CMK (cell line): ENCODE data around the gene NFS1.
"Not testable (repeated sequence)": the region's sequence is repeated elsewhere in the genome, so short reads cannot be mapped to it uniquely, and the experiment has no call there.

ENCODE experiments used
- DNase-seq: peaks from one replicate; pipeline ENCODE4 v3.0.0-alpha.2; 2010; ENCODE audit warnings: low read depth

NFS1 gene

GRCh38 chr20:35729836-35730582, 30.9 kb upstream of the NFS1 start:
- no peak for DNase-seq

DNA sequence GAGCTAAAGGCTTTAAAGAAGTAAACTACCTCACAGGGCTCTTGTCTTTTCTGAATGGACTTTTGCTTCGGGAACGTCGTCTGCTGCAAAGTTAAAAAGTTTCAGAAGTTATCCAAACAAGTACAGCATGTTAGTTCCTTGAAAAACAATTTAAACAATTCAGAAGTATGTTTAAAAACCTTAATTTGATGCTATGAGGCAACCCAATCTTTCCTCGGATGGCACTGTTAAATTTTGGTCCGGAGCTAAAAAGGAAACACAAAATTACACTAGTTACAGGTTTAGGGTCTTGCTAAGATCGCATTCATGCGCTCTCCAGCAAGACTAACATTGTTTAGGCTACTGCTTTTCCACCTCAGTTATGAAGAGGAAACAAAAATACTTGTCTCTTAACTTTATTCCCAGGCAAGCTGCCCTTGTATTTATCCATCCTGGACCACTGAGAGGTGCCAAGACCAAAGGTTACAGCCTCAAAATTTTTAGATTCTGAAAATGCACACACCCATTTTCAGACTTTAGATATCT, 30.2 kb upstream of the NFS1 start:
- DNase-seq: no peak

- DNase-seq: no peak
Measured at GRCh38 chr20:35726842-35727711, 27.9 kb upstream of the NFS1 start.

DNA sequence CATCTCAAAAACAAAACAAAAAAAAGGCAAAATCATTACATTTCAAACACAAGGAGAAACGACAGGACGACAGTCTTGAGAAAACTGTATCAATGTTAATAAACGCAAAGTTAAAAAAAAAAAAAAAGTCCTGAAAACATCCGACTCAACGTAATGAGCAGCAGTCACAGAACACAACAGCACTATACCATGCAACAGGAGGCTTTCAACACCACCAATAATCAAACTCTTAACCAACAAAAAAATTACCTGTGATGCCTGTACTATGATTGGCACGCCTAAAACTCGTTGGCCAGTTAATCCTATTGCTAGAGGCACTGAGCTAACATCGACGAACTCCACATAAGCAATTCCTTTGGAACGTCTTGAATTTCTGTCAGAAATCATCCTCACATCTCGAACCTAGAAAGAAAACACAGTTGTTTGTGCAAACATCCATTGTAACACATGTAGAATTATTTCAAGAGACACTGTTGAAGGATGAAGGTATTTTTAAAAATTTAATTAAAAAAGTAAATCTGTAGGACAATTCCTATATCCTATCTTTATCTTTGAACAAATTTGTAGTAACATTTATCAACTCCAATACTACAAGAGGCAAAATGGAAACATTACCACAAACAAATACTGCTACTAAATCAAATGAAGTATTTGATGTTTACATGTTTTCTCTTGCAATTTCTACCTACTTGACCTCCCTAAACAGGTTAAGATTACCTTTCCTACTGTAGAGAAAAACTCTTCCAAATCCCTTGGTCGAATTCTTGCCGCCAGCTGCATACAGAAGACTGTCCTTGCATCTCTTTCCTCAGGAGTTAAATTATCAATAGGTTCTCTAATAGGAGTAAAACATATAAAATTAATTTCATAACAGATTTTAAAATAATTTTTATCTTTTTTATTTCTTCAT, 25.4 kb upstream of the NFS1 start:
- no peak for DNase-seq

GRCh38 chr20:35723652-35724320, 24.6 kb upstream of the NFS1 start:
- DNase-seq: not testable (repeated sequence)

- not testable (repeated sequence) for DNase-seq
Measured at GRCh38 chr20:35723275-35723639, 24.1 kb upstream of the NFS1 start.

GRCh38 chr20:35721621-35722020, 22.5 kb upstream of the NFS1 start:
- no peak for DNase-seq

- no peak for DNase-seq
Measured at GRCh38 chr20:35721219-35721618, 22.1 kb upstream of the NFS1 start.

DNA sequence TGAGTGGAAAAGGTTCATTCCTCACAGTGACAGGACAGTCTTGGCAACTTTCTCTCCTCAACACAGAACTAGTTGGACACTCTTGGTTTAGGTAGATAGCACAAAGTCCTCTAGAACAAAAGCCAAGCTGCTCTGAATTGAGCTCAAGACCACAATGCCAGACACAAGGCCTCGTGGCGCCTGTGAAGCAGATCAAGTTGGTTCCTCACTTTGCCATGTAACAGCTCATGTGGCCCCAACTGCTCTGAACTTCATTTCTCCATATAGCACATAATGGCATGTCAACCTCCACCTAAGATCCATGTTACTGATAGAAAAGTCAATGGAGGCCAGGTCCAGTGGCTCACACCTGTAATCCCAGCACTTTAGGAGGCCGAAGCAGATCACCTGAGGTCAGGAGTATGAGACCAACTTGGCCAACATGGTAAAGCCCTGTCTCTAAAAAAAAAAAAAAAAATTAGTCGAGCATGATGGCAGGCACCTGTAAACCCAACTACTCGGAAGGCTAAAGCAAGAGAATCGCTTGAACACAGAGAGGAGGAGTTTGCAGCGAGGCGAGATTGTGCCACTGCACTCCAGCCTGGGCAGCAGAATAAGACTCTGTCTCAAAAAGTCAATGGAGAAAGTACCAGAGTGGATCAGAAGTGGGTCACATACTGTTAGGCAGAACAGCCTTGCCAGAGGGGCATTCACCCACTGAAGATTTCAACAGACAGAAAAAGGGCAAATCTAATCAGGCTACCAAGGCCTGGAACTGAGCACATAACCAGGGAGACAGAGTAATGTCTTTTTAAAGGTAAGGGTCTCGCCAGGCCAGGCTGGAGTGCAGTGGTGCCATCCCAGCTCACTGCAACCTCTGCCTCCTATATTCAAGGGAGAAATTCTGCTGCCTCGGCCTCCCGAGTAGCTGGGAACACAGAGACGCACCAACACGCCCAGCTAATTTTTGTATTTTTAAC, 21.3 kb upstream of the NFS1 start:
- no peak for DNase-seq

DNA sequence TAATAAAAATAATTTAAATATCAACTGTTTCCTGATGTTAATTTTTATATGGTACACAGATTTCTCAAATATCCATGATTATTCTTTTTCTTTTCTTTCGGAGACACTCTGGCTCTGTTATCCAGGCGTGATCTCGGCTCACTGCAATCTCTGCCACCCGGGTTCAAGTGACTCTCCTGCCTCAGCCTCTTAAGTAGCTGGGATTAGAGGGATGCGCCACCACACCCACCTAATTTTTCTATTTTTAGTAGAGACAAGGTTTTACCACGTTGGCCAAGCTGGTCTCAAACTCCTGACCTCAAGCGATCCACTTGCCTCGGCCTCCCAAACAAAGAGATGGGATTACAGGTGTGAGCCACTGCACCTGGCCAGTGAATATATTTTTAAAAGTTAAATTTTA, 20.6 kb upstream of the NFS1 start:
- DNase-seq: no peak

DNA sequence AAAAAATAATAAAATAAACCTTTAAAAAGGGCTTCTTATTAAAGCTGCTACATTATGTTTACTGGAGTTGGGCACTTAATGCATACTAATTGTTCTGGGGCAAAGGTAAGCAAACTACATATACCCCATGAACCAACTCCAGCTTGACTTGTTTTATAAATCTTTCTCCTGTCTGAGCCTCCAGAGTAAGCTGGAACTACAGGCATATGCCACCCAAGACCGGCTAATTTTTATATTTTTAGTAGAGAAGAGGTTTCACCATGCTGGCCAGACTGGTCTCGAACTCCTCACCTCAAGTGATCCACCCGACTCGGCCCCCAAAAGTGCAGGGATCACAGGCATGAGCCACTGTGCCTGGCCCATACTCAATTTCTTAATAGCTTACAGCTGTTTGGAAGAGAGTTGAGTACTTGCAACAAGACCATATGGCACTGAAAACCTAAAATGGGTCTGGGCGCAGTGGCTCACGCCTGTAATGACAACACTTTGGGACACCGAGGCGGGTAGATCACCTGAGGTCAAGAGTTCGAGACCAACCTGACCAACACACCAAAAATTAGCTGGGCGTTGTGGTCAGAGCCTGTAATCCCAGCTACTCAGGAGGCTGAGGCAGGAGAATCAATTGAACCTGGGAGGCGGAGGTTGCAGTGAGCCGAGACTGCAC, 20.0 kb upstream of the NFS1 start:
- no peak for DNase-seq

DNA sequence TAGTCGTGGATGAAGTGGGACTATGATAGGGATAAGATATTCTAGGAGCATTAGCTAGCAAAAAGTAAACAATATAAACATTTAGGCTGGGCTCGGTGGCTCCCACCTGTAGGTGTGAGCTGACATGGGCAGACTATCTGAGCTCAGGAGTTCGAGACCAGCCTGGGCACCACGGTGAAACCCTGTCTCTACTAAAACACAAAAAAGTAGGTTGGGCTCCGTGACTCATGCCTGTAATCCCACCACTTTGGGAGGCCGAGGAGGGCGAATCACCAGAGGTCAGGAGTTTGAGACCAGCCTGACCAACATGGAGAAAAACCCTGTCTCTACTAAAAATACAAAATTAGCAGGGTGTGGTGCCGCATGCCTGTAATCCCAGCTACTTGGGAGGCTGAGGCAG, 19.2 kb upstream of the NFS1 start:
- DNase-seq: not testable (repeated sequence)

DNA sequence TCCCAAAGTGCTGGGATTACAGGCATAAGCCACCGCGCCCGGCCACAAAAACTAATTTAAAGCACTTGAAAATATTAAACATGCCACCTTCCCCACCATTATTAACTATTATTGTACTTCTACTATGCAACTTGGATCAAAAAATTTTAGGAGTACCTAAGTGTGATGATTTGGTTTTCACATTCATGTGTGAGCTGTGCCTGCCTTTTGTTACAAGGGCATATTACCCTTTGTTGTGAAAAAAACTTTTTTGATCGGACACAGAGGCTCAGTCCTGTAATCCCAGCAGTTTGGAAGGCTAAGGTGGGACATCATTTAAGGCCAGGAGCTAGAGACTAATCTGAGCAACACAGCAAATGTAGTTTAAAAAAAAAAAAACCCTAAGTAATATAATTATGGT, 17.2 kb upstream of the NFS1 start:
- no peak for DNase-seq

DNA sequence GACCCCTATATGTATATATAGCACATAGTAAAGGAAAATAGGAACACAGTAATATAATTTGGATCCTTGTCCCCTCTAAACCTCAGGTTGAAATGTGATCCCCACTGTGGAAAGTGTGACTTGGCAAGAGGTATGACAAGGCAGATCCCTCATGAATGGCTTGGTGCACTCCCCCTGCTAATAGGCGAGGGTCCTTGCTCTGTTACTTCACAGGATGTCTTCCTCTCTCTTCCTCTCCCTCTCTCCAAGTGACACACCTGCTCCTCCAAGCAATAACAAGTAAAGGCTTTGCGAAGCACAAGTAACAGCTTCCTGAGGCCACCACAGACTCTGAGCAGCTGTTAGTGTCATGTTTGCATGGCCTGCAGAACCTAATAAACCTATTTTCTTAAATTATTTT, 16.5 kb upstream of the NFS1 start:
- DNase-seq: no peak

DNA sequence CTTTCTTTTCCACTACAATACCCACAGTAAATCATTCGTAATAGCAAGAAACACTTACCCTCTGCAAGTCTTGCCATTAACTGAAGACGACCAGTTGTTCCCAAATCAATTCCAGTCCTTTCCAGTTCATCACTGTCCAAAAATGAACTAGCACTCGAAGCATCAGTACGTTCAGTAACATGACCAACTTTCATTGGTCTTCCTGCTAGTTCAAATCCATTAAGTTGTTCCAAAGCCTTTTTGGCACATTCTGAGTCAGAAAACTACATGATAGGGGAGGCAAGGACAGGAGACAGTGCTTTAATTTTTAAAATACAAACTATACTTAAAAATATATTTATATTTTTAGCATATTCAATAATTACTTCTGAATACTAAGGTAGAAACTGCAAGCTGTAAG, 15.0 kb upstream of the NFS1 start:
- DNase-seq: no peak

DNA sequence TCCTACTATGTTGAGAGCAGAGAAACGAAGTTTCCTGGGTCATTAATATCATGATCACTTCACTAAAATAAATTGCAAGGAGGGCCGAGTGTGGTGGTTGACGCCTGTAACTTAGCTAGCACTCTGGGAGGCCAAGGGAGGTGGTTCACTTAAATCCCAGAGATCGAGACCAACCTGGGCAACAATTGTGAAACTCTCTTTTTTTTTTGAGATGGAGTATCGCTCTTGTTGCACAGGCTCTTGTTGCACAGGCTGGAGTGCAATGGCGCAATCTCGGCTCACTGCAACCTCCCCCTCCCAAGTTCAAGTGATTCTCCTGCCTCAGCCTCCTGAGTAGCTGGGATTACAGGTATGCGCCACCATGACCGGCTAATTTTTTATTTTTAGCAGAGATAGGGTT, 14.0 kb upstream of the NFS1 start:
- DNase-seq: not testable (repeated sequence)

DNA sequence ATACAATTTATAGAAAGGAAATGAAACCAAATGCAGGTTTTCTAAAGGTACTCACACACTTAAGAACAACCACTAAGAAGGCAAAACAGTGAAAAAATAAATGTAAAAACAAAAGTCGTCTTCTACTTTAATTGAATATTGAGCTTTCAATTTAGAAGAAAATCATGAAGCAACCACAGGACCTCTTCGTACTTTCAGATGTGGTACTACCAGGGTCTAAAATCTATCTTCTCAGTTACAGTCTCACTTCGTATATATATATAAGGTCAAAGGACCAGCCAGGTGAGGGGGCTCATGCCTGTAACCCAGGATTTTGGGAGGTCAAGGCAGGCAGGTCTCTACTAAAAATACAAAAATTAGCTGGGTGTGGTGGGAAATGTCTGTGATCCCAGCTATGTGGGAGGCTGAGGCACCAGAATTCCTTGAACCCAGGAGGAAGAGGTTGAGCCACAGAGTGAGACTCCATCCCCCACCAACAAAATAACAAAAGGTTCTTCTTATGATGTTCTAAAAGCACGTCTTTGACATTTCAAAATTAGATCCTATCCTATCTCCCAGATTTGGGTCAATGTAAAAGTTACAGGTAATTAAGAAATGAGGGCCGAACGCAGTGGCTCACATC, 12.5 kb upstream of the NFS1 start:
- no peak for DNase-seq

DNA sequence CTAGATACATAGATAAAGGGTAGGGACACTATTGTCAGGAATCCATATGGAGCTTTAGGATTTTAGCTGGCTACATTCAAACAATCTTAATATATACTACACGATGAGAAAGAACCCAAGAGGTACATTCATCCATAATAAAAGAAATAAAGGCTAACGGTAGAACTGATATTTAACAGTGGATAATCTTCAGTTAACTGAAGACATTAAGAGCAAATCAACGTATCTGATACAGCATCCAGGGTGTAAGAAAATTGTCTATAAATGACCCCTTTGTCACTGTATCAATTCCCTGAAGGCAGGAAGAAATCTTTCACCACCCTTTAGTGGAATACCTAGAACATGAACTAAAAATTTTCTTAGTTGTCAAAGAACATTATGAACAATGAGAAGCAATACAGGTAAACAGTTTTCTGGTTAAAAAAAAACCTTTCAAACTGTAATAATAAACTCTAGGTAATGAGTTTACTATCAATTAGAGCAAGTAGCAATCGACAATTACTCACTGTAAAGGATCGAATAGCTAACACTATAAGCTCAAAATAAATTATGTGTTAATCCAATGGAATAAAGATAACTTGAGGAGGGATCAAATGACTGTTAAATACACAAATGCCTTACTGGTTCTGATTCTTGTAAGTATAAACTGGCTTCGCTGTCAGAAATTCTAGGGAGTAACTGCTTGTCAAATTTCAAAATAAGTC, 11.9 kb upstream of the NFS1 start:
- no peak for DNase-seq

DNA sequence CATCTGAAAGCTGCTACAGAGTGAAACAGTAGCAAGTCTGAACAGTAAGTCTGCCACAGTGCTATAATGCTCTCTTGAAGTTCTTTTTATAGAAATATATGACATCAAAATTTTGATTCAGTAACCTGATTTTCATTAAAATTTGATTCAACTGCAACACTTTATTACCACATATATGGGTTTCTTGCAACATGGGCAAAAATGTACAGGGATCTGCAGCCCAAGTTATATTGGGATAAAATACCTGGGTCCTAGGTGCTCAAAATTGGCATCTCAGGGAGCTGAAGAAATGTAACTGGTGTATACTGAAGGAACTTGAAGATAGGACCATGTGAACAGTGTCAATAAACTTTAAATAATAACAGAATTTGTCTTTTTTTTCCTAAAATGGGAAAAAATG, 10.9 kb upstream of the NFS1 start:
- DNase-seq: no peak
